Measurements from ENCODE around the gene GUCA1A.
"Not testable (repeated sequence)": the region's sequence is repeated elsewhere in the genome, so short reads cannot be mapped to it uniquely, and the experiment has no call there.

Gene GUCA1A

GRCh38 chr6:42216495-42216894, 43.3 kb downstream of the GUCA1A start:
- not testable (repeated sequence) for DNase-seq

GRCh38 chr6:42217157-42217518, 44.0 kb downstream of the GUCA1A start:
- DNase-seq, result no peak

GRCh38 chr6:42217519-42218367, 44.6 kb downstream of the GUCA1A start, which contains the start of gene MRPS10:
Gene MRPS10, minus strand, starts transcription at chr6:42217861. Its CDS starts 12 bp downstream, at chr6:42217849.
- peak; percentile 91 to 95 for DNase-seq

GRCh38 chr6:42220807-42221206, 47.6 kb downstream of the GUCA1A start:
- no peak for DNase-seq

- no peak for DNase-seq
Measured at GRCh38 chr6:42221546-42221945, 48.4 kb downstream of the GUCA1A start.

GRCh38 chr6:42222448-42222847, 49.3 kb downstream of the GUCA1A start:
- DNase-seq, result no peak

- no peak for DNase-seq
Measured at GRCh38 chr6:42224222-42225028, 51.3 kb downstream of the GUCA1A start.

GRCh38 chr6:42225029-42225339, 51.8 kb downstream of the GUCA1A start:
- DNase-seq, result no peak

GRCh38 chr6:42225419-42225818, 52.3 kb downstream of the GUCA1A start:
- no peak for DNase-seq

GRCh38 chr6:42226161-42226611, 53.0 kb downstream of the GUCA1A start:
- no peak for DNase-seq

- DNase-seq, result no peak
Measured at GRCh38 chr6:42226645-42227143, 53.5 kb downstream of the GUCA1A start.

GRCh38 chr6:42227173-42227850, 54.1 kb downstream of the GUCA1A start:
- DNase-seq, result no peak

- no peak for DNase-seq
Measured at GRCh38 chr6:42228305-42228704, 55.1 kb downstream of the GUCA1A start.

Measured in NCI-H446 (cell line).